ENCODE data around the gene SH3BP5L. TPM values are rescaled to one million over a fixed set of nuclear protein-coding genes. Genes with fewer than 3 reads are reported as not detected.

The SH3BP5L gene
- total and polyA plus RNA-seq, 7 experiments from 2014 or later, result 4.4 to 51.1 (median 28.3) TPM

GRCh38 chr1:248843687-248844086 is 18.0 kb upstream of the SH3BP5L start:
- Histone ChIP-seq H3K9me3 (ENCODE audit: control insufficient read depth in 2 of 3, low read length in 3 of 3) (no peaks in the 10 kb centered on the region), H3K4me3 (ENCODE audit: low read length) (no peak overlapping the region), H3K27ac (ENCODE audit: low read depth, low read length) (no peak overlapping the region), H3K4me1 (ENCODE audit: control insufficient read depth in 2 of 2, insufficient read depth in 2 of 2, low read length in 2 of 2) (peaks cover 8% of the 10 kb centered on the region in 2 donors), H3K36me3 (ENCODE audit: control insufficient read depth in 2 of 3, insufficient read depth in 3 of 3, low read length in 3 of 3) (peaks cover 0 to 49% (median 16%) of the 10 kb centered on the region in 3 experiments), H3K27me3 (ENCODE audit: control insufficient read depth in 2 of 2, insufficient read depth in 2 of 2, low read length in 2 of 2) (no peaks in the 10 kb centered on the region)
- no peak for ATAC-seq
- CTCF ChIA-PET, result no interaction called here
- intact Hi-C loops (cut with micrococcal nuclease), result no loop called here
- peaks cover 0 to 20% (median 9%) of the 10 kb centered on the region in 5 donors for H3K36me3 Mint-ChIP-seq
- POLR2A ChIA-PET, result interaction anchor here (8.9 kb wide), 1 partner anchor 17 kb away, joined by 121 read pairs; the partner anchor contains the start of gene SH3BP5L
- no peak overlapping the region for H3K27ac Mint-ChIP-seq
- H3K27me3 Mint-ChIP-seq, result no peaks in the 10 kb centered on the region
- H3K9me3 Mint-ChIP-seq, result no peaks in the 10 kb centered on the region
- DNase-seq, result no peak
- H3K4me1 Mint-ChIP-seq, result peaks cover 19 to 38% (median 31%) of the 10 kb centered on the region in 7 donors
- no peak overlapping the region for H3K4me3 Mint-ChIP-seq

- DNase-seq, result no peak
- Mint-ChIP-seq H3K4me1 (peaks cover 19 to 38% (median 31%) of the 10 kb centered on the region in 7 donors), H3K27me3 (no peaks in the 10 kb centered on the region), H3K4me3 (no peak overlapping the region), H3K9me3 (no peaks in the 10 kb centered on the region), H3K36me3 (peaks cover 0 to 15% (median 8%) of the 10 kb centered on the region in 5 donors), H3K27ac (peak overlapping the region in 1 of 9 donors; percentile 76)
- Histone ChIP-seq H3K36me3 (ENCODE audit: control insufficient read depth in 2 of 3, insufficient read depth in 3 of 3, low read length in 3 of 3) (peaks cover 0 to 47% (median 16%) of the 10 kb centered on the region in 3 experiments), H3K27me3 (ENCODE audit: control insufficient read depth in 2 of 2, insufficient read depth in 2 of 2, low read length in 2 of 2) (no peaks in the 10 kb centered on the region), H3K4me1 (ENCODE audit: control insufficient read depth in 2 of 2, insufficient read depth in 2 of 2, low read length in 2 of 2) (peaks cover 8% of the 10 kb centered on the region in 2 donors), H3K4me3 (ENCODE audit: low read length) (no peak overlapping the region), H3K27ac (ENCODE audit: low read depth, low read length) (no peak overlapping the region), H3K9me3 (ENCODE audit: control insufficient read depth in 2 of 3, low read length in 3 of 3) (no peaks in the 10 kb centered on the region)
- POLR2A ChIA-PET, result interaction anchor here (8.9 kb wide), 1 partner anchor 16 kb away, joined by 121 read pairs; the partner anchor contains the start of gene SH3BP5L
- ATAC-seq, result no peak
- intact Hi-C loops (cut with micrococcal nuclease), result no loop called here
- CTCF ChIA-PET, result no interaction called here
Measured at GRCh38 chr1:248842781-248843331, 17.1 kb upstream of the SH3BP5L start.

GRCh38 chr1:248841702-248842395 is 16.1 kb upstream of the SH3BP5L start:
- Histone ChIP-seq H3K4me1 (ENCODE audit: control insufficient read depth in 2 of 2, insufficient read depth in 2 of 2, low read length in 2 of 2) (peaks cover 13 to 15% of the 10 kb centered on the region in 2 donors), H3K36me3 (ENCODE audit: control insufficient read depth in 2 of 3, insufficient read depth in 3 of 3, low read length in 3 of 3) (peaks cover 0 to 38% (median 12%) of the 10 kb centered on the region in 3 experiments), H3K27ac (ENCODE audit: low read depth, low read length) (no peak overlapping the region), H3K27me3 (ENCODE audit: control insufficient read depth in 2 of 2, insufficient read depth in 2 of 2, low read length in 2 of 2) (no peaks in the 10 kb centered on the region), H3K9me3 (ENCODE audit: control insufficient read depth in 2 of 3, low read length in 3 of 3) (no peaks in the 10 kb centered on the region), H3K4me3 (ENCODE audit: low read length) (no peak overlapping the region)
- no peak for ATAC-seq
- peaks cover 0 to 11% (median 7%) of the 10 kb centered on the region in 5 donors for H3K36me3 Mint-ChIP-seq
- intact Hi-C loops (cut with micrococcal nuclease), result loop anchor here in 1 of 2 donors (1.0 kb wide), 1 partner anchor 82 kb away; no protein-coding TSS in a partner anchor
- no peaks in the 10 kb centered on the region for H3K9me3 Mint-ChIP-seq
- POLR2A ChIA-PET, result interaction anchor here (0.6 to 8.9 kb wide), 5 partner anchors 9 to 32 kb away, joined by 3 to 121 read pairs (median 3); partner anchors contain the start of gene SH3BP5L
- H3K27me3 Mint-ChIP-seq, result no peaks in the 10 kb centered on the region
- CTCF ChIA-PET, result interaction anchor here (0.5 to 1.4 kb wide), 6 partner anchors 10 to 486 kb away, joined by 3 to 7 read pairs (median 3); partner anchors contain the start of gene ZNF692
- H3K4me3 Mint-ChIP-seq, result peak overlapping the region in 4 of 10 donors; percentile 19 to 37 (median 32)
- peaks cover 19 to 38% (median 31%) of the 10 kb centered on the region in 7 donors for H3K4me1 Mint-ChIP-seq
- DNase-seq, result peak in 6 of 9 donors; percentile 32 to 51 (median 48)
- H3K27ac Mint-ChIP-seq, result peak overlapping the region in 5 of 9 donors; percentile 10 to 71 (median 31)

GRCh38 chr1:248840946-248841345 is 15.2 kb upstream of the SH3BP5L start:
- intact Hi-C loops (cut with micrococcal nuclease), result loop anchor here in 1 of 2 donors (1.0 kb wide), 1 partner anchor 83 kb away; no protein-coding TSS in a partner anchor
- Mint-ChIP-seq H3K4me3 (peak overlapping the region in 8 of 10 donors; percentile 23 to 73 (median 54)), H3K4me1 (peaks cover 19 to 38% (median 31%) of the 10 kb centered on the region in 7 donors), H3K27ac (peak overlapping the region in 6 of 9 donors; percentile 0 to 82 (median 56)), H3K36me3 (peaks cover 0 to 7% (median 4%) of the 10 kb centered on the region in 5 donors), H3K27me3 (no peaks in the 10 kb centered on the region), H3K9me3 (no peaks in the 10 kb centered on the region)
- Histone ChIP-seq H3K4me1 (ENCODE audit: control insufficient read depth in 2 of 2, insufficient read depth in 2 of 2, low read length in 2 of 2) (peaks cover 13 to 15% of the 10 kb centered on the region in 2 donors), H3K9me3 (ENCODE audit: control insufficient read depth in 2 of 3, low read length in 3 of 3) (no peaks in the 10 kb centered on the region), H3K27me3 (ENCODE audit: control insufficient read depth in 2 of 2, insufficient read depth in 2 of 2, low read length in 2 of 2) (no peaks in the 10 kb centered on the region), H3K4me3 (ENCODE audit: low read length) (no peak overlapping the region), H3K36me3 (ENCODE audit: control insufficient read depth in 2 of 3, insufficient read depth in 3 of 3, low read length in 3 of 3) (peaks cover 0 to 29% (median 6%) of the 10 kb centered on the region in 3 experiments), H3K27ac (ENCODE audit: low read depth, low read length) (no peak overlapping the region)
- ChIA-PET POLR2A (interaction anchor here (0.6 to 8.9 kb wide), 3 partner anchors 14 to 33 kb away, joined by 3 to 121 read pairs (median 6); partner anchors contain the start of gene SH3BP5L), CTCF (interaction anchor here (1.2 to 2.0 kb wide), 3 partner anchors 11 to 18 kb away, joined by 3 to 8 read pairs (median 7); partner anchors contain the start of gene ZNF692)
- DNase-seq (no peak), ATAC-seq (no peak)

GRCh38 chr1:248839168-248839555 is 13.4 kb upstream of the SH3BP5L start:
- Histone ChIP-seq H3K4me1 (ENCODE audit: control insufficient read depth in 2 of 2, insufficient read depth in 2 of 2, low read length in 2 of 2) (peaks cover 13 to 15% of the 10 kb centered on the region in 2 donors), H3K27me3 (ENCODE audit: control insufficient read depth in 2 of 2, insufficient read depth in 2 of 2, low read length in 2 of 2) (no peaks in the 10 kb centered on the region), H3K9me3 (ENCODE audit: control insufficient read depth in 2 of 3, low read length in 3 of 3) (no peaks in the 10 kb centered on the region), H3K36me3 (ENCODE audit: control insufficient read depth in 2 of 3, insufficient read depth in 3 of 3, low read length in 3 of 3) (peaks cover 0 to 11% (median 0%) of the 10 kb centered on the region in 3 experiments), H3K4me3 (ENCODE audit: low read length) (peak overlapping the region; percentile 78), H3K27ac (ENCODE audit: low read depth, low read length) (peak overlapping the region; percentile 94)
- intact Hi-C loops (cut with micrococcal nuclease), result no loop called here
- Mint-ChIP-seq H3K9me3 (no peaks in the 10 kb centered on the region), H3K36me3 (peaks cover 0 to 2% (median 0%) of the 10 kb centered on the region in 5 donors), H3K4me1 (peaks cover 19 to 38% (median 31%) of the 10 kb centered on the region in 7 donors), H3K27ac (peak overlapping the region in 6 of 9 donors; percentile 95 to 99 (median 98)), H3K27me3 (no peaks in the 10 kb centered on the region), H3K4me3 (peak overlapping the region in 2 of 10 donors; percentile 93 to 96)
- ATAC-seq, result no peak
- POLR2A ChIA-PET, result interaction anchor here (1.4 to 8.9 kb wide), 5 partner anchors 12 to 35 kb away, joined by 5 to 154 read pairs (median 28); partner anchors contain the start of genes SH3BP5L and ZNF692
- CTCF ChIA-PET, result interaction anchor here (1.0 to 2.0 kb wide), 5 partner anchors 13 to 69 kb away, joined by 3 to 8 read pairs (median 4); partner anchors contain the start of genes SH3BP5L and ZNF692
- DNase-seq, result no peak
